ENCODE results near the gene ZBTB20. TPM values are rescaled to one million over a fixed set of nuclear protein-coding genes. Genes with fewer than 3 reads are reported as not detected.

ZBTB20 gene
- total RNA-seq, 4 donors from 2014 or later = 148 to 242 (median 188) TPM

DNA sequence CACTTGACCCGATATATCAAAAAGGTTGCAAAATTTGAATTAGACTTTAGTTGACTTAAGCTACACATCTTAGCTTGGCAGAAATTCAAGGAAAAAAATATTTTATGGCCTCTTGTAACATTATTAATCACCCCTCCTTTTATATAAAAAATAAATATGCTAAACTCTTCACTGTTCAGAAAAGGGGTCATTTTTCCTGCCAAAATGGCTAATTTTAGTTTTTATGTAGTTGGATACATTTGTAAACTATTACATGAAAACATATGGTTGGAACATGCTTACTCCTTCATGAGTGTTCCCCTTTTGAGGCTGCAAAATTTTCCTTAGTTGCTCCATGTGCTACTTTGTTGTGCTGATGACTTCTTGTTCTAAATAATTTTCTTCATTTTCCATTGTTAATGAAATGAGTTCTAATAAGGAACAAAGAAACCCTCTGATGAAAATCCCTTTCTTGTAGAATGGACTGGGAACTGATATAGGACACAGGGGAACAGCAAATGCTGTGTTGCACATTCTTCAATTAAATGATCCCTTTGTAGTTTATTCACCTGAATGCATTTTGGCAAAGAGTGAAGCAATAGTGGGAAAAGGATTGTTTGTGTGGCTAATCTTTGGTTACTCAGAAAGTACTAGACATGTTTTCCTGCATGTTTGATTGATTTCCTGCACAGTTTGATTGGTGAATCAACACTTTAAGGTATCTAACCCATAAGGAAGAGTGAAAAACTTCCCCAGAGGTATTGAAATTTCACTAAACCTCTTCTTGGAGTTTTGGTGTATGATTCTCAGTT lies 503.9 kb downstream of the ZBTB20 start:
- Histone ChIP-seq H3K27ac (no peak overlapping the region), H3K36me3 (no peaks in the 10 kb centered on the region), H3K9me3 (no peaks in the 10 kb centered on the region), H3K27me3 (no peaks in the 10 kb centered on the region), H3K4me3 (replicated peaks in 1 of 3) (no peak overlapping the region), H3K4me1 (peaks cover 0 to 4% of the 10 kb centered on the region in 2 donors)
- WGBS, 2 donors = 87 to 88% methylated on average over 1 of the region's 1 CpG
- TF ChIP-seq, protein P1, sequence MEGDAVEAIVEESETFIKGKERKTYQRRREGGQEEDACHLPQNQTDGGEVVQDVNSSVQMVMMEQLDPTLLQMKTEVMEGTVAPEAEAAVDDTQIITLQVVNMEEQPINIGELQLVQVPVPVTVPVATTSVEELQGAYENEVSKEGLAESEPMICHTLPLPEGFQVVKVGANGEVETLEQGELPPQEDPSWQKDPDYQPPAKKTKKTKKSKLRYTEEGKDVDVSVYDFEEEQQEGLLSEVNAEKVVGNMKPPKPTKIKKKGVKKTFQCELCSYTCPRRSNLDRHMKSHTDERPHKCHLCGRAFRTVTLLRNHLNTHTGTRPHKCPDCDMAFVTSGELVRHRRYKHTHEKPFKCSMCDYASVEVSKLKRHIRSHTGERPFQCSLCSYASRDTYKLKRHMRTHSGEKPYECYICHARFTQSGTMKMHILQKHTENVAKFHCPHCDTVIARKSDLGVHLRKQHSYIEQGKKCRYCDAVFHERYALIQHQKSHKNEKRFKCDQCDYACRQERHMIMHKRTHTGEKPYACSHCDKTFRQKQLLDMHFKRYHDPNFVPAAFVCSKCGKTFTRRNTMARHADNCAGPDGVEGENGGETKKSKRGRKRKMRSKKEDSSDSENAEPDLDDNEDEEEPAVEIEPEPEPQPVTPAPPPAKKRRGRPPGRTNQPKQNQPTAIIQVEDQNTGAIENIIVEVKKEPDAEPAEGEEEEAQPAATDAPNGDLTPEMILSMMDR (IDR thresholded peaks at IDR 0.05) = no peak
- no peak for TF ChIP-seq POLR2A (IDR thresholded peaks at IDR 0.05)
- intact Hi-C loops (cut with DNase I) = no loop called here
- no peak for DNase-seq

DNA sequence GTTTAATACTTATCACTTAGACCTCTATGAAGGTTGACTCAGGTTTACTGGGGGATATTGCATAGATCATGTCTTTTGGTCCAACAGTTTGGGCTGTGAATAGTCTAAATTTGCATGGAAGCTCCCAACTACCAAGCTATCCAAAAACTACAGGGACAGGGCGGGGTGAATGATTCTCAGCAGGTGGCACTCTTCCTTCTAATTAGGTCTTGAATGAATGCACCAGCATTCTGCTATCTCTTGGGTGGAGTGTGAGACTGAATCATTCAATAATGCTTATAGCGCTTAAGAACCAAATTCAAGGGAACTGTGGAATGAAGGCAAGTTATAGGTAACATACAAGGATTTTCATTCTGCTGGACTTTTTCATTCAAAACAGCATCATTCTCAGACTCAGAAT lies 507.0 kb downstream of the ZBTB20 start:
- Histone ChIP-seq H3K27ac (no peak overlapping the region), H3K4me3 (replicated peaks in 1 of 3) (no peak overlapping the region), H3K9me3 (no peaks in the 10 kb centered on the region), H3K36me3 (no peaks in the 10 kb centered on the region), H3K4me1 (peaks cover 0 to 4% of the 10 kb centered on the region in 2 donors), H3K27me3 (no peaks in the 10 kb centered on the region)
- intact Hi-C loops (cut with DNase I) = no loop called here
- TF ChIP-seq POLR2A (IDR thresholded peaks at IDR 0.05) = no peak
- TF ChIP-seq, protein P1 (IDR thresholded peaks at IDR 0.05) = no peak
- no peak for DNase-seq
- WGBS, 2 donors = 91 to 96% methylated on average over 2 of the region's 2 CpGs

- no peaks in the 10 kb centered on the region for H3K9me3 ChIP-seq
- H3K27ac ChIP-seq = no peak overlapping the region
- no peak overlapping the region for H3K4me3 ChIP-seq (replicated peaks in 1 of 3)
- H3K4me1 ChIP-seq = peaks cover 0 to 4% of the 10 kb centered on the region in 2 donors
- DNase-seq = no peak
- no peak for TF ChIP-seq POLR2A (IDR thresholded peaks at IDR 0.05)
- TF ChIP-seq, protein P1 (IDR thresholded peaks at IDR 0.05) = no peak
- no peaks in the 10 kb centered on the region for H3K27me3 ChIP-seq
- H3K36me3 ChIP-seq = no peaks in the 10 kb centered on the region
- WGBS, 2 donors = 95 to 99% methylated on average over 1 of the region's 1 CpG
- intact Hi-C loops (cut with DNase I) = no loop called here
These were observed 507.9 kb downstream of the ZBTB20 start for GRCh38 chr3:114639171-114639570.

DNA sequence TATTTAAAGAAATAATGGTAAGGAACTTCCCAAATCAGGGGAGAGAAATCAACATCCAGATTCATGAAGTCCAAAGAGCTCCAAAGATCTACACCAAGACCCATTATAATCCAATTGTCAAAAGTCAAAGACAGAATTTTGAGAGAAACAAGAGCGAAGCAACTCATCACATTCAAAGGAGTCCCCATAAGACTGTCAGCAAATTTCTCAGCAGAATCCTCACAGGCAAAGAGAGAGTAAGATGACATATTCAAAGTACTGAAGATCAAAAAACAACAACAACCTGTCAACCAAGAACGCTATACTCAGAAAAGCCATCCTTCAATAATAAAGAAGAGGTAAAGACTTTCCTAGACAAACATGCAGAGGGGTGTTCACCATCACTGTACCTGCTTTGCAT lies 511.2 kb downstream of the ZBTB20 start:
- no peak overlapping the region for H3K27ac ChIP-seq
- WGBS, 2 donors = 91 to 99% methylated on average over 2 of the region's 2 CpGs
- no peaks in the 10 kb centered on the region for H3K27me3 ChIP-seq
- no peaks in the 10 kb centered on the region for H3K36me3 ChIP-seq
- H3K4me3 ChIP-seq (replicated peaks in 1 of 3) = no peak overlapping the region
- no peak for TF ChIP-seq POLR2A (IDR thresholded peaks at IDR 0.05)
- TF ChIP-seq, protein P1 (IDR thresholded peaks at IDR 0.05) = no peak
- DNase-seq = no peak
- H3K4me1 ChIP-seq = no peaks in the 10 kb centered on the region
- H3K9me3 ChIP-seq = no peaks in the 10 kb centered on the region
- intact Hi-C loops (cut with DNase I) = no loop called here

GRCh38 chr3:114634635-114635034 lies 512.5 kb downstream of the ZBTB20 start:
- no peaks in the 10 kb centered on the region for H3K9me3 ChIP-seq
- H3K27ac ChIP-seq = no peak overlapping the region
- no peaks in the 10 kb centered on the region for H3K27me3 ChIP-seq
- 96 to 97% methylated on average over 3 of the region's 3 CpGs for WGBS, 2 donors
- TF ChIP-seq, protein P1 (IDR thresholded peaks at IDR 0.05) = no peak
- TF ChIP-seq POLR2A (IDR thresholded peaks at IDR 0.05) = no peak
- no peak overlapping the region for H3K4me3 ChIP-seq (replicated peaks in 1 of 3)
- H3K36me3 ChIP-seq = no peaks in the 10 kb centered on the region
- H3K4me1 ChIP-seq = no peaks in the 10 kb centered on the region
- DNase-seq = no peak
- intact Hi-C loops (cut with DNase I) = no loop called here

Measured in thyroid gland (tissue), 4 donors.